OCI-LY7 (cell line): ENCODE measurements around the gene MYL3.

Experiments
- EZH2phosphoT487 ChIP-seq: fragments of 200-600 bp; sonication (generic); IDR thresholded peaks from 2 replicates; pipeline ENCODE4 v1.6.1; 2018; ENCODE audit warnings: low read depth, borderline replicate concordance, mild to moderate bottlenecking, mixed run types, antibody characterized with exemption, low read length, moderate library complexity, mixed read lengths
- TF ChIP-seq, protein P1 (sequence below): fragments of 200-600 bp; sonication (generic); conservative IDR thresholded peaks from 2 replicates; pipeline ENCODE4 v1.5.1; 2014; ENCODE audit warnings: mild to moderate bottlenecking, antibody characterized with exemption, low read length, moderate library complexity, mixed read lengths

DNA sequence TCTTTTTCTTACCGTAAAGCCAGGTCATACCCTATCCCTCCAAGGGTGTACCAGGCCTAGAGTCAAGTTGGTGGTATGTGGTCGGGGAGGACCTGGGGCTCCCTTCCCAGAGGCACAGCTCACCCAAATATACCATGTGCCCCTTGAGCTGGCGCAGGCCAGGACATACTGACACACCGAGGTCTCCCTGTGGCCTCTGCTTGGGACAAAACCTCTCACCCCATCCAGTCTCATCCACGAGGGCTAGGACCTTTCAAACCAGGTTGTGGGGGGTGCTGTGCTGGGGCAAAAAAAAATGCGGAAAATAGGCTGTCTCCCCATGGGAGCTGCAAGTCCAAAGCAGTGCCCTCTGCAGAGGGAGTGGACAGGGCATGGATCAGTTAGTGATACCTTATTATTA is 37.1 kb upstream of the MYL3 start:
- TF ChIP-seq, protein P1, sequence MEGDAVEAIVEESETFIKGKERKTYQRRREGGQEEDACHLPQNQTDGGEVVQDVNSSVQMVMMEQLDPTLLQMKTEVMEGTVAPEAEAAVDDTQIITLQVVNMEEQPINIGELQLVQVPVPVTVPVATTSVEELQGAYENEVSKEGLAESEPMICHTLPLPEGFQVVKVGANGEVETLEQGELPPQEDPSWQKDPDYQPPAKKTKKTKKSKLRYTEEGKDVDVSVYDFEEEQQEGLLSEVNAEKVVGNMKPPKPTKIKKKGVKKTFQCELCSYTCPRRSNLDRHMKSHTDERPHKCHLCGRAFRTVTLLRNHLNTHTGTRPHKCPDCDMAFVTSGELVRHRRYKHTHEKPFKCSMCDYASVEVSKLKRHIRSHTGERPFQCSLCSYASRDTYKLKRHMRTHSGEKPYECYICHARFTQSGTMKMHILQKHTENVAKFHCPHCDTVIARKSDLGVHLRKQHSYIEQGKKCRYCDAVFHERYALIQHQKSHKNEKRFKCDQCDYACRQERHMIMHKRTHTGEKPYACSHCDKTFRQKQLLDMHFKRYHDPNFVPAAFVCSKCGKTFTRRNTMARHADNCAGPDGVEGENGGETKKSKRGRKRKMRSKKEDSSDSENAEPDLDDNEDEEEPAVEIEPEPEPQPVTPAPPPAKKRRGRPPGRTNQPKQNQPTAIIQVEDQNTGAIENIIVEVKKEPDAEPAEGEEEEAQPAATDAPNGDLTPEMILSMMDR, result no peak
- TF ChIP-seq EZH2phosphoT487, result no peak
